ENCODE data around the gene CRADD.

GRCh38 chr12:93888964-93889363 lies 211.8 kb downstream of the CRADD start:
- no peak for TF ChIP-seq CTCF (IDR thresholded peaks at IDR 0.05)
- TF ChIP-seq EZH2phosphoT487 (IDR thresholded peaks at IDR 0.05): no peak
